GM19455 (cell line): ENCODE measurements around the gene FGF6.
"Not testable (repeated sequence)": the region's sequence is repeated elsewhere in the genome, so short reads cannot be mapped to it uniquely, and the experiment has no call there.

Experiments
- ATAC-seq: cut with Tn5 transposase; IDR thresholded peaks from one replicate; pipeline ENCODE4 v1.9.1; 2021; ENCODE audit not compliant: unreplicated experiment

FGF6 gene, protein sequence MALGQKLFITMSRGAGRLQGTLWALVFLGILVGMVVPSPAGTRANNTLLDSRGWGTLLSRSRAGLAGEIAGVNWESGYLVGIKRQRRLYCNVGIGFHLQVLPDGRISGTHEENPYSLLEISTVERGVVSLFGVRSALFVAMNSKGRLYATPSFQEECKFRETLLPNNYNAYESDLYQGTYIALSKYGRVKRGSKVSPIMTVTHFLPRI

DNA sequence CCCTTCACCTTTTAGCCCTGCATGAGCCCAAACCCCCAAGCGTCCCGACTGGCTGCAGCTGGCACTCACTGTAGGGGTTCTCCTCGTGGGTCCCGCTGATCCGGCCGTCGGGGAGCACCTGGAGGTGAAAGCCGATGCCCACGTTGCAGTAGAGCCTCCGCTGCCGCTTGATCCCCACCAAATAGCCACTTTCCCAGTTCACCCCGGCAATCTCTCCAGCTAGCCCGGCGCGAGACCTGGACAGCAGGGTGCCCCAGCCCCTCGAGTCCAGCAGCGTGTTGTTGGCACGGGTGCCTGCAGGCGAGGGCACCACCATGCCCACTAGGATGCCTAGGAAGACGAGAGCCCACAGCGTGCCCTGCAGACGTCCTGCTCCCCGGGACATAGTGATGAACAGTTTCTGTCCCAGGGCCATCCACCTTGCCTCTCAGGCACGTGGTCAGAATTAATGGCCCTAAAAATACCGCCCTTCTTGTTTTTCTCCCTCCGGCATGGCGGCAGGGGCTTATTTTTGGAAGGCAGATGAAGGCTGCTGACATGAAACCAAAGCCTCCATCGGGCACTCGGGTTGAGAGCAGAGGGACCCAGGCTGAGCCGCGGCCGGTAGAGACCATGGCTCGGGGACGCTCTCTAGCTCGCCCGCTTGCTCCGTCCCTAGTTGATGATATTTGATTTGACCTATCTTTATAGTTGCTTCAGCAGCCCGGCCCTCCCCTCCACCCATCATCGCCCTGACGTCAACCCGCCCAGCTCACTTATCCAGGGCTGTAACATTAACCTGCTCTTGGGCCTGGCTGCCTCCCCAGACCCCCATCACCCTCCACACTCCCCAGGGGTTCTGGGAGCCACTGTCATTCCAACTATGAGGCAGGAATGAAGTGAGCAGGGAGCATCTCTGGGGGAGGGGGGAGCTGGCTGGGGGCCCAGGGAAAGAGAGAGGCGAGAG is at the start of gene FGF6:
FGF6 (minus strand) TSS at position 660 of the 946 bp plus-strand sequence; CDS start at position 415, 245 bp downstream.
- ATAC-seq, result no peak

DNA sequence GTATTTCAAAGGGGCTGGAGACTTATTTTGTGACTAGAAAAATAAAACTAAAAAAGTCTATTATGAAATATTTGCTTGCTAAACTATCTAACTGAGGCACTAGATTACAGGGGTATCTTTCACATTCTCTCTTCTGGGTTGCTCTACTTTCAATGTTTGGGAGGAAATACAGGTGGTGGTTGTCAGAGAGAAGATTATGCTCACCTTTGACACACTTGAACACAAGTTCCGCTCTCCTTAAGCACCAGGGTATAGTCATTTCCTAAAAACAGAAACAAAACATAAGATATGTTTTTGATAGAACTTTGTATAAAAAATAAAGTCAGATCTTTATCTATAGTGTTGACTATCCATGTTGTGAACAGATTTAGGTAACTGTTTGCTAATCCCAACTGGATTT is 45.4 kb upstream of the FGF6 start:
- ATAC-seq, result no peak

- ATAC-seq, result no peak
These were observed 43.9 kb upstream of the FGF6 start for GRCh38 chr12:4489556-4489955.

- no peak for ATAC-seq
These were observed 41.4 kb upstream of the FGF6 start for GRCh38 chr12:4486980-4487379.

DNA sequence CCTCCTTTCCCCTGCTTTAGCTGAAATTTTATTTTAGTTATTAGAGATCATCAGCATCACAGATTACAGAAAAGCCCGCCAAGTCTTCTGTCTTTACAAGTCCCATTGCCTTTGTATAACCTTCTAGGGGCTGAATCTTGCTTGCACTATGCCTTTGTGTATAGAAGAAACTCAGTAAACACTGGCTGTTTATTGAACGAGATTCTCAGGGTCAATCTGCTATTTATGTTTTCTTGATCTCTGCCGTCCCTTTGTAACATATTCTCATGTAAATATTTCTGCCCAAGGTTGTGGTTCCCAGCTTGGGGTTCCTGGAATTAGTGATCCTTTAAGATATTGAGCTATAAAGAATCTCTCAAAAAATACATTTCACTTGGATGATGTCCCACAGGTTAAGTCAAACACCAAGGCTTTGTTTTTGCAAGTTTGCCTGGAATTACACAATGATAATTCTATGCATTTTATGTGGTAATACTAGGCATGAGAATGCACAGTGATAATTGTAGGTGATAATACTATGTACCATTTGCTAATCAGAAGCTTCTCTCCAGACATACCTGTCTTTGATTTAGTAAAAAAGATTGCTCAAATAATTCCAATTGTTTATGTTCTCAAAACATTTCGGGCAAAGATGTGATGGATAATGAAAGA is 40.6 kb upstream of the FGF6 start:
- ATAC-seq, result no peak

DNA sequence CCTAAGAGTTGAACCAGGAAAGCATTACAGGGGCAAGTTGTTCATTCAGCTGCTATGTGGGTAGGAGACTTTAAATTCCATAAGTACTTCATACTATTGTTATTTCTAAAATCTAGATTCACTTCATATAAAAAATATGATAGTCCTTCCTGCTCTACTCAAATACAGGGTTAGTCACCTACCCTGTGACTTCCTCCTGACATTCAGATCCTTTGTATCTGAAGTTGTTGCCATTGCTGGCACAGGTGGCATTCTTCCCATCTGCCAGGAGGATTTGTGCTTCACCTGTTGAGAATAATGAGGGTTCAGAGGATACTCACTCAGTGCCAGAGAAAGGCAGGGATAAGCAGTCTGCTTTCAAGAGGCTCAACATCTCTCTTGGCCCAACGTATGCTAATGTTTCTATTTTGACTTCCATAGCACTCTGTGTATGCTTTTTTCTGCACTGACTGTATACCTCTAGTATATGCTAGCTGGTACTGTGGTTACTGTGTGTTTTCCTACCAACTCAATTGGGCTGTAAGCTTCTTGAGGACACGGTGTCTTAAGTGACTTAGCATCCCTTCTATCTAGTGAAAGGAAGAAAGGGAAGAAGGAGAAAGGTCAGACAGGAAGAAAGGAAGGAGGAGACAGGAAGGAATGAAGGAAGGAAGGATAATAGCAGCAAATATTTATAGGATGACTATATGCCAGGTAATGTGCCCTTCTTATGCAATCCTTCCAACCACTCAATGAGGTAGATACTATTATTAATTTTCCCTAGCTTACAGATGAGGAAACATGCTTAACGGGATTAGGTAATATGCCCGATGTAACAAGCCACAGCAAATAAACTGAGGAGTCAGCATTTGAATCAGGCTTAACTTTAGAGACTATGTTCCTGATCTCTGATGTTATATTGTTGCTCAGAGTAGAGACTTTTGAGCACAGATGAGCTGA is 38.5 kb upstream of the FGF6 start:
- no peak for ATAC-seq

GRCh38 chr12:4482936-4483335 is 37.3 kb upstream of the FGF6 start:
- ATAC-seq, result no peak

DNA sequence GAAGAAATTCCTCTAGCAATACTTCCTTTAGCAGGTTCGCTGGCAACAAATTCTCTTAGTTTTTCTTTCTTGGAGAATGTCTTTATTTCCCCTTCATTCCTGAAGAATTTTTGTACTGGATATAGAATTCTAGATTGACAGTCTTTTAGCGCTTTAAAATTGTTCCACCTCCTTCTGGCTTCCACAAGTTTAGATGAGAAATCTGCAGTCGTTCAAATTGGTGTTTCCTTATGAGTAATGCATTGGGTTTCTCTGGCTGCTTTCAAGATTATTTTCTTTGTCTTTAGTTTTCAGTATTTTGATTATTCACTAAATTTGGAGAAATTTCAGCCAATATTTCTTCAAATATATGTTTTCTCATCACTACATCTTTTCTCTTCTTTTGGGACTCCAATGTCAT is 33.3 kb upstream of the FGF6 start:
- ATAC-seq, result no peak

- no peak for ATAC-seq
These were observed 31.5 kb upstream of the FGF6 start for GRCh38 chr12:4477129-4477528.

GRCh38 chr12:4472046-4472445 is 26.4 kb upstream of the FGF6 start:
- ATAC-seq, result no peak

DNA sequence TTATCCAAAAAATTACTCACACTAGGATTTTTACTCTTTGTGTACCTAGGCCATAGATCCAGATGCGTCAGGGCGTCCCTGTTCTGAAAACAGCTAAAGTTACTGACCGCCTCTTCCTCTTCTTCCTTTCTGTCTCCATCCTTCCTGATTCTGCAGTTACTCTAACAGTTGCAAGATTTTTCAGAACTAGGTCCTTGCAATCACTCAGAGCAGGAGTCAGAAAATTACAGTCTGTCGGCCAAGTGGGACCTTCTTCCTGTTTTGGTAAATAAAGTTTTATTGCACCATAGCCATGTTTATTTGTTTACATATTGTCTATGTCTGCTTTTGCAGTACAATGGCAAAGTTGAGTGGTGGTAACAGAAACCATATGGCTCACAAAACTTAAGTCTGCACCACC is 25.6 kb upstream of the FGF6 start:
- ATAC-seq, result no peak

- ATAC-seq, result no peak
These were observed 23.4 kb upstream of the FGF6 start for GRCh38 chr12:4468994-4469393.

- ATAC-seq, result no peak
These were observed 15.1 kb upstream of the FGF6 start for GRCh38 chr12:4460761-4461160.

DNA sequence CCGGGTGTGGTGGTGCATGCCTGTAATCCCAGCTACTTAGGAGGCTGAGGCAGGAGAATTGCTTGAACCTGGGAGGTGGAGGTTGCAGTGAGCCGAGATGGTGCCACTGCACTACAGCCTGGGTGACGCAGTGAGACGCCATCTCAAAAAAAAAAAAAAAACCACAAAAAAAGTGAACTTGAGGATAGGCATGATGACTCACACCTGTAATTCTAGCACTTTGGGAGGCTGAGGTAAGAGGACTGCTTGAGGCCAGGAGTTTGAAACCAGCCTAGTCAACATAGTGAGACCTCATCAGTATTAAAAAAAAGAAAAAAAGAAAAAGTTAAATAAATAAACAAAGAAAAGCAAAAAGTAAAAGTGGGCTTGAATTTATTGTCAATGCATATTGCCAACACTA is 10.2 kb upstream of the FGF6 start:
- not testable (repeated sequence) for ATAC-seq

GRCh38 chr12:4454315-4454860 is 8.8 kb upstream of the FGF6 start:
- no peak for ATAC-seq

DNA sequence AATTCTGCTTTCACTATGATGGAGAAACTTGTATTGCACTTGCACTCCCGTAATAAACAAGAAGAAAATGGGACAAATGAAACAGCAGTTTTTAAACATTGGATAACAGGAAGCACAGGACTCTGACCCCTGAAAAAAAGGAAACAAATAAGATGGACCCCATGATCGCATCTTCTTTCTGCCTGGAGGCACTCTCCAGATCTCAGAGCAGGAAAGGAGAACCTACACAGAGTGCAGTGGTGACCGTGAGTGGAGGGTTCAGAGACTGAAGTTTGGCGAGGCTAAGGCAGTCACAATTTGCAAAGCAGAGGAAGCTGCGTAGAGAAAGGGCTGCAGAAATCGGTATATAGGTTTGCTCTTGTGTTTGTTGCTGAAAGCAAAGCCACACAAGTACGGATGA is 6.1 kb upstream of the FGF6 start:
- no peak for ATAC-seq

DNA sequence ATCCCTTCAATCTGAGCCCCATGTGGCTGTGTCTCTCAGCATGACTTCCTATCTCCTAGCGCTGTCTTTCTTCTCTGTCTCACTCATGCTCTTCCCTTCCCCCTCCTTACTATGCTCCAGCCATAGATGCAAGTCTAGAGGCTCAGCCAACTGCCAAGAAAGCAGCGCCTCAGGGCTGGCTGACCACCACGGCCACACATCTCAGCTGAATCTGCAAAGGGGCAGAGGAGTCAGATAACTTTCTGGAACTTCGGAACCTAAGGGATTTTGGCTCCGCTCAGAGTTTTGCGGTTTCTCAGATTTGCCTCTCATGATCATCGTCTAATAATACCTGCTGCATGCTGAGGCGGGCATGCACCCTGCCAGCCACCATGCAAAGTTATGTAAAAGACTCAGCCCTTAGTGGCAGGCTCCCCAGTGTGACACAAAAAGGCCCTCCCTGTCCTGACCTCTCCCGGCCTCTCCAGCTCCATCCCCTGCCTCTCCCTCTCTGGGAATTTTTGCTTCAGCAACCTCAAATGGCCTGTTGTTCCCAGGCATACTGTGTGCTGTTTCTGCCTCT is 5.0 kb upstream of the FGF6 start:
- ATAC-seq, result no peak

- ATAC-seq, result no peak
These were observed 4.2 kb upstream of the FGF6 start for GRCh38 chr12:4449851-4450221.

DNA sequence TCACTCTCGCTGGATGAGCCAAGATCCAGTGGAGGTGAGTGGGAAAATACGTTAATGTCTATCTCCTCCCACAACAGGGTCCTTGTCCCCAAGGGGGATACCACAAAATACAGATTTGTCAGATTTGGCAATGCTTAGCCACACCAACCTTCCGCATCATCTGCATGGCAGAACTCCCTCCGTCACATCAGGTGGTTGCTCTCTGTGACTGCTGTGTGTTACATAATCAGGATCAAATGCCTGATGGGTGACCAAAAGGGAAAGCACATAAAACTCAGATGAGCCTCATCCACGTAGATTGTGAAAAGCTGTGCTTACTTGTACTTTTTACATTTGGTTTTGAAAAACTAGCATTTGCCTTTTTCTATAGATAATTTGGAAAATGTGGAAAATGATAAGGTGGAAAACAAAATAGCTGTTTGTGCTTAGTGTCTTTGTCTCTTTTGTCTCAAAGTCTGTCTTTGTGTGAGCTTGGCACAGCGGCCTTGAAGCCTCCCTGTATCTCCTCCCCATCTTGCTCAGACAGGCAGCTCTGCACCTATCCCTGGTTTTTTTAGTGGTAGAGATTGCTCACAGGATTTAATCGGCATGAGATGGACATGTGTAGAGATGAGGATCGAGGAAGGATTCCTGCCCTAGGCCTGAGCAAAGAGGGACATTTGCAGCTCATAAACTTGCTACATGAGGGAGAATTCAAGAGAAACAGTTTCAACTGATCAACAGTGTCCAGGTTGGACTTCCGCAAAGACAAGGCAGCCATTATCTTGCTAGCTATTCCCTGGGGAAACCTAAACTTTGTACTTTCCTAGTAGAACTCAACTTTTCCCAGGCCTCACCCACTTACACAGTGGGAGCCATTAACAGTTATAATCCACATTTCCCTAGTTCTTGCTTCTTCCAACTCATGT is 3.6 kb upstream of the FGF6 start:
- ATAC-seq, result no peak
